Measurements from ENCODE around the gene PAX8.

DNA sequence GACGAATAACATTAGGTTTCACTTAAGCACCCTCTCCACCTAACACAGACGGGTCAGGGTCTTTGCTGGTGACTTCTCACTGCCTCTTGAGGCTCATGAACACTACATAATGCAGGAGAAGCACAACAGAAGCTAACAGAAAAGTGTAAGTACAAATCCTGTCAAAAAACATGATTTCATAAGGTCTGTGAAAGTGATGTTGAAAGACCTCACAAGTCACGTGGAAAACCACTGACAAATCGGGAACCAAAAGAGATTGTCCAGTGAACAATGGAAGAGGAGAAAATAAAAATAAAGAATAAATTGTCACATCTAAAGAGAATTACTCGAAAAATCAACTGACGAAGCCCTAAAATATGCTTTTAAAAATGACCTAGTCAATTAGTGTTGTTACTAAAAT is 91.0 kb downstream of the PAX8 start:
- TF ChIP-seq, protein P1, sequence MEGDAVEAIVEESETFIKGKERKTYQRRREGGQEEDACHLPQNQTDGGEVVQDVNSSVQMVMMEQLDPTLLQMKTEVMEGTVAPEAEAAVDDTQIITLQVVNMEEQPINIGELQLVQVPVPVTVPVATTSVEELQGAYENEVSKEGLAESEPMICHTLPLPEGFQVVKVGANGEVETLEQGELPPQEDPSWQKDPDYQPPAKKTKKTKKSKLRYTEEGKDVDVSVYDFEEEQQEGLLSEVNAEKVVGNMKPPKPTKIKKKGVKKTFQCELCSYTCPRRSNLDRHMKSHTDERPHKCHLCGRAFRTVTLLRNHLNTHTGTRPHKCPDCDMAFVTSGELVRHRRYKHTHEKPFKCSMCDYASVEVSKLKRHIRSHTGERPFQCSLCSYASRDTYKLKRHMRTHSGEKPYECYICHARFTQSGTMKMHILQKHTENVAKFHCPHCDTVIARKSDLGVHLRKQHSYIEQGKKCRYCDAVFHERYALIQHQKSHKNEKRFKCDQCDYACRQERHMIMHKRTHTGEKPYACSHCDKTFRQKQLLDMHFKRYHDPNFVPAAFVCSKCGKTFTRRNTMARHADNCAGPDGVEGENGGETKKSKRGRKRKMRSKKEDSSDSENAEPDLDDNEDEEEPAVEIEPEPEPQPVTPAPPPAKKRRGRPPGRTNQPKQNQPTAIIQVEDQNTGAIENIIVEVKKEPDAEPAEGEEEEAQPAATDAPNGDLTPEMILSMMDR (IDR thresholded peaks at IDR 0.05): no peak
- no peak for TF ChIP-seq EZH2 (IDR thresholded peaks at IDR 0.05)
